Central memory CD8-positive, alpha-beta T cell (primary cell): ENCODE data around the gene PLK3.
A peak's percentile ranks its signal among the peaks of the same experiment; 100 is the strongest.

Source experiments
- ATAC-seq: fragments of 150-1000 bp; cut with Tn5 transposase; replicated peaks from 2 replicates; pipeline ENCODE4 v1.10.0; 2022; ENCODE audit warnings: mild to moderate bottlenecking, moderate FRiP score, moderate number of reproducible peaks; ENCODE audit not compliant: poor library complexity, severe bottlenecking; ENCODE audit errors: extremely low read depth
- DNase-seq, 2 donors: peaks; one replicate each; pipeline ENCODE4 v3.0.0; 2021; ENCODE audit warnings: low spot score in 2 of 2
- H3K27ac Mint-ChIP-seq: one replicate; pipeline ENCODE4 v1.8.0; 2022; ENCODE audit warnings: low read depth, mild to moderate bottlenecking, moderate library complexity, mixed read lengths
- H3K27me3 Mint-ChIP-seq: one replicate; pipeline ENCODE4 v1.8.0; 2022; ENCODE audit warnings: mixed read lengths
- H3K36me3 Mint-ChIP-seq: one replicate; pipeline ENCODE4 v1.8.0; 2022; ENCODE audit warnings: mild to moderate bottlenecking, moderate library complexity, mixed read lengths; ENCODE audit not compliant: insufficient read depth
- H3K4me1 Mint-ChIP-seq: one replicate; pipeline ENCODE4 v1.8.0; 2022; ENCODE audit warnings: mixed read lengths
- H3K4me3 Mint-ChIP-seq: one replicate; pipeline ENCODE4 v1.8.0; 2022; ENCODE audit warnings: mild to moderate bottlenecking, moderate library complexity, mixed read lengths
- H3K9me3 Mint-ChIP-seq: one replicate; pipeline ENCODE4 v1.8.0; 2022; ENCODE audit warnings: mixed read lengths

Gene PLK3

DNA sequence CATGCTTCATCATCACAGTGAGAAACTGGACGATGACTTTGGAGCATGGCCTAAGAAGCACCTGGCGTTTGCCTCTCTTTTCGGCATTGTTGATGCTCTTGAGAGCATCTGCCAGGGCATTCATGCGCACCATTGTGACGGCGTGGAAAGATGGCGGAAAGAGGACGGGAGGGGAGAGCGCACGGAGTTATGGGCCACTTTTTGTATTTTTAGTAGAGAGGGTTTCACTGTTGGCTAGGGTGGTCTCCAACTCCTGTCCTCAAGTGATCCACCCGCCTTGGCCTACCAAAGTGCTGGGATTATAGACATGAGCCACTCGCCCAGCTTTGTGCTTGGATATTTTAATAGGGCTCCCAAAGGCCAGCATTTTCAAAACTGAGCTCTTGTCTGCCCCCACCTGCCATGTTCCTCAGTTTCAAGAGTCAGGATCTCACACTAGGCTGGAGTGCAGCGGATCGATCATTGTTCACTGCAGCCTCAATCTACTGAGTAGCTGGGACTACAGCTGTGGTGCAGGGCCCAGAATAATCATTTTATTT, 19.5 kb upstream of the PLK3 start:
- Mint-ChIP-seq H3K27ac (no peak overlapping the region), H3K4me3 (no peak overlapping the region), H3K36me3 (peaks cover 57% of the 10 kb centered on the region)

GRCh38 chr1:44783697-44784093, 16.5 kb upstream of the PLK3 start:
- ATAC-seq (no peak), DNase-seq (no peak)
- no peaks in the 10 kb centered on the region for H3K27me3 Mint-ChIP-seq
- H3K36me3 Mint-ChIP-seq, result peaks cover 31% of the 10 kb centered on the region
- peaks cover 27% of the 10 kb centered on the region for H3K4me1 Mint-ChIP-seq
- H3K4me3 Mint-ChIP-seq, result peak overlapping the region; percentile 59
- no peaks in the 10 kb centered on the region for H3K9me3 Mint-ChIP-seq
- peak overlapping the region; percentile 53 for H3K27ac Mint-ChIP-seq

More for the DNA sequence above, 19.5 kb upstream of the PLK3 start:
- ATAC-seq (no peak), DNase-seq (no peak)
- Mint-ChIP-seq H3K4me1 (peaks cover 38% of the 10 kb centered on the region), H3K27me3 (no peaks in the 10 kb centered on the region), H3K9me3 (no peaks in the 10 kb centered on the region)

DNA sequence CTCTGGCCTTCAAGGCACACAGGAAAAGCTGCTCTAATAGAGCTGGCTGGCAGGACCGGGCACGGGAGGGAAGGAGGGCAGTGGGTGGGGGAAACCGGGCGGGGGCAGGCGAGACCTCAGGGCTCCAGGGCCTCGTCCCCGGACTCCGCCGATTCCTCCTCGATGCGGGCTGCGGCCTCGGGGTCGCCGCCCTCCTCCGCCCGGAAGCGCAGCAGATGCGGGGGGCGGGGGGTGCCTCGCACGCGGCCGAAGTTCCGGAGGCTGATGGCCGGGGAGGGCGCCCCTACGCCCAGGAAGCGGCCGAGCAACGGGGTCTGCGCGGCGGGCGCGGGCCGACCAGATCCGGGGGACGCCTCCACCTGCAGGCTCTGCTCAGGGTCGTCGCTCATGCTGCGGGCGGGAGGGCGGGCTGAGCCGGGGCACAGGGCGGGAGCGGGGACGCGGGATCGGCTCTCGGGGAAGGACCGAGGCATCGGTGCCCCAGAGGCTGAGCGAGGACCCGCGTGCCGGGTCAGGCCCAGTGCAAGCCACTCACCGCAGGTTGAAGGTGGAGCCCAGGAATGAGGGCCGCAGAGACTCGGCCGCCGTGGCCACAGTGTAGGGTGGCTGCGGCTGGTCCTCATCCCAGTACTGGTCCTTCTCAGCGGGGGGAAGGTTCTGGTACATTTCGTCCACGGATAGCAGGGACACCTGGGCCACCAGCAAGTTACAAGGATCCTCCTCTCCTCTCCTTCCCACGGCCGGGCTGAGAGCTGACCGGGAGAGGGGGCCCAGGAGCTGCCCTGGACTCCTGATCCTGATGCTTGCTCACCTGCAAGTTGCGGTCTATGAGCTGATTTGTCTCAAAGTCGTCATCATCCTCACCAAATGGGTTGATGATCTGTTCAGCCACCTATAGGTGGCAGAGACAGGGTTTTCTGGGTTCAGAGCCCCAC, 15.8 kb upstream of the PLK3 start:
- peak; percentile 25 for ATAC-seq
- Mint-ChIP-seq H3K36me3 (peaks cover 24% of the 10 kb centered on the region), H3K27ac (peak overlapping the region; percentile 87), H3K4me1 (peaks cover 27% of the 10 kb centered on the region), H3K9me3 (no peaks in the 10 kb centered on the region), H3K4me3 (peak overlapping the region; percentile 71), H3K27me3 (no peaks in the 10 kb centered on the region)
- no peak for DNase-seq

DNA sequence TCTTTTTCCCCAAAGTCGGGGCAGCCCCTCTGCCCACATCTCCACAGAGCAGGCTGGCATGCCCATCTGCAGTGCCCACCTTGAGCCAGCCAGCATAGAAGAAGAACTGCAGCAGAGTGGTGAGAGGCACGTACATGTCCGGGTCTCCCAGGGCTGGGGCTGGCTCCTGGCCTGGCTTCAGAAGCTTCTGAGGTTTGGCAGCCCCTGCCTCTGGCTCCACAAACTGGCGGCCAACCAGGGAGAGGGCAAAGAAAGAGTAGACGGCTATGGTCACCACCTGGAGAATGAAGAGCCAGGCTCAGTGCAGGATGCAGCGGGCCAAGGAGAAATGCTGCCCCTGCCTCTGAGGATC, 15.2 kb upstream of the PLK3 start:
- no peaks in the 10 kb centered on the region for H3K27me3 Mint-ChIP-seq
- DNase-seq (no peak), ATAC-seq (no peak)
- H3K27ac Mint-ChIP-seq, result peak overlapping the region; percentile 87
- H3K4me1 Mint-ChIP-seq, result peaks cover 27% of the 10 kb centered on the region
- H3K9me3 Mint-ChIP-seq, result no peaks in the 10 kb centered on the region
- H3K36me3 Mint-ChIP-seq, result peaks cover 20% of the 10 kb centered on the region
- peak overlapping the region; percentile 71 for H3K4me3 Mint-ChIP-seq

DNA sequence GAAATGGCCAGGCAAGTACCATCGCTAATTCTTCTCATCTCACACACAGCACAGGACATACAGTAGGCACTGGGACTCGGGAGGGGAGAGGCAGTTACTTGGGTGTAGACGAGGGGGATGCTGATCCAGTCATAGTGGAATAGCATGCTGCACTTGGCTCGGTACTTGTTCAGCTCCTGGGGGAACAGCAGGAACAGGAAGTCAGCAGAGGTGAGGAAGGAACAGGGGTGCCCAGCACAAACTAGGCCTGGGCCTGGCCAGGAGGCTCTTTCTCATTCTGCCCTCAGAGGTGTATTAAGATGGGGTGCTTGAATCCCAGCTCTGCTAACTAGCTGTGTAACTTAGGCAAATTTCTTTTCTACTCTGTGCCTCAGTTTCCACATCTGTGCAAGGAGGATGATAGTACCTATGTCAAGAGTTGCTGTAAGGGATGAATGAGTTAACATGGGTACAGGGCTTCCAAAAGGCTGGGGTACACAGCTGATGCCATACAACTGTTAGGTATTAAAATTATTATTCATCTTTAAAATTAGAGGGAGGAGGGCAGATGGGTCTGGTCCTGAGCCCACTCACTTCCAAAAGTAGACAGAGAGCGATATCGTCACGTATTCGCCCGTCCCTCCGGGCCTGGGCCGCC, 14.6 kb upstream of the PLK3 start:
- DNase-seq (no peak), ATAC-seq (no peak)
- Mint-ChIP-seq H3K27ac (peak overlapping the region; percentile 87), H3K27me3 (no peaks in the 10 kb centered on the region), H3K4me1 (peaks cover 27% of the 10 kb centered on the region), H3K9me3 (no peaks in the 10 kb centered on the region), H3K4me3 (peak overlapping the region; percentile 71), H3K36me3 (peaks cover 16% of the 10 kb centered on the region)

GRCh38 chr1:44786138-44786840, 13.9 kb upstream of the PLK3 start:
- H3K4me1 Mint-ChIP-seq, result peaks cover 27% of the 10 kb centered on the region
- peaks cover 9% of the 10 kb centered on the region for H3K36me3 Mint-ChIP-seq
- H3K27me3 Mint-ChIP-seq, result no peaks in the 10 kb centered on the region
- no peaks in the 10 kb centered on the region for H3K9me3 Mint-ChIP-seq
- ATAC-seq (peak; percentile 73), DNase-seq (peak; percentile 71 to 78)
- H3K27ac Mint-ChIP-seq, result peak overlapping the region; percentile 87
- H3K4me3 Mint-ChIP-seq, result peak overlapping the region; percentile 71

DNA sequence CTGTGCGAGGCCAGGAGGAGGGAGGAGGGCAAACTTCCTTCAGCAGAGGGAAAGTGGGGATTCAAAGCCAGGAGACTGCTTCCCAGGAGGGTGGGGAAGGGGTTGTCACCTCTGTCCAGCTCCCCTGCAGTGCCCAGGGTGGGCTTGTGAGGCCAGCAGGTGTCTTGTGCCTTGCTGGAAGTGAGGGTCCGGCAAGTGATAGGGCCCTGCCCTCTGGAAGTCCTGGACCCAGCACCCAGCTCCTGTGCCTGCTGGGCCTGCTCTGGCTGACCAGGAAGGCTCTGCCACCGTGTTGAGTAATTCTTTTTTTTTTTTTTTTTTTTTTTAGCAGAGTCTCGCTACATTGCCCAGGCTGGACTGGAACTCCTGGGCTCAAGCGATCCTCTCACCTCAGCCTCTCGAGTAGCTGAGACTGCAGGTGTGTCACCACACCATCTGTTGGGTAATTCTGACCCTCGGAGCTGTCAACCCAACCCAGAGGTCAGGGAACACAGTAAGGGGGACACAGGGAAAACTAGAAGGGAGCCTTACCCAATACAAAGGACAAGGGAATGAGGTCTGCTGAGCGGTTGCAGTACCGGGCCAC, 13.2 kb upstream of the PLK3 start:
- Mint-ChIP-seq H3K9me3 (no peaks in the 10 kb centered on the region), H3K27ac (peak overlapping the region; percentile 87), H3K36me3 (peaks cover 5% of the 10 kb centered on the region), H3K4me3 (peak overlapping the region; percentile 71), H3K27me3 (no peaks in the 10 kb centered on the region), H3K4me1 (peaks cover 27% of the 10 kb centered on the region)
- no peak for ATAC-seq
- no peak for DNase-seq

DNA sequence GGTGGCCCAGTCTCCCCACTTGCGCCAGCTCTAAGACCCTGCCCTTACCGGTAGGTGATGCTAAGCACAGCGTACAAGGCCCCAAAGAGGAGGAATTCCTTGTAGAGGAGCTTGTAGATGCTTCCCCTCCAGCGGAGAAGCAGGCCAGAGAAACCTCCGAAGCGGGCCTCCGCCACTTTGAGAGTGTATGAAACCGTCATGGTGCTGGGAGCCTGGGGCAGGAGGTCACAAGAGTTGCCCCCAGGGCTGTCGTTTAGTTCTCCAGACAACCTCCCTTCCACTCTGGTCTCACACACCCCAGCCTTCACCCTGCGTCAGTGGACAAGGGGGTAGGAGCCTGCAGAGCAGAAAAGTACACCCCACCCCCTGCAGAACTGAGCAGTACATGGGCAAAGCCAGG, 12.7 kb upstream of the PLK3 start:
- ATAC-seq (no peak), DNase-seq (no peak)
- H3K36me3 Mint-ChIP-seq, result peaks cover 5% of the 10 kb centered on the region
- no peaks in the 10 kb centered on the region for H3K9me3 Mint-ChIP-seq
- H3K4me3 Mint-ChIP-seq, result no peak overlapping the region
- no peaks in the 10 kb centered on the region for H3K27me3 Mint-ChIP-seq
- H3K27ac Mint-ChIP-seq, result no peak overlapping the region
- H3K4me1 Mint-ChIP-seq, result peaks cover 27% of the 10 kb centered on the region

DNA sequence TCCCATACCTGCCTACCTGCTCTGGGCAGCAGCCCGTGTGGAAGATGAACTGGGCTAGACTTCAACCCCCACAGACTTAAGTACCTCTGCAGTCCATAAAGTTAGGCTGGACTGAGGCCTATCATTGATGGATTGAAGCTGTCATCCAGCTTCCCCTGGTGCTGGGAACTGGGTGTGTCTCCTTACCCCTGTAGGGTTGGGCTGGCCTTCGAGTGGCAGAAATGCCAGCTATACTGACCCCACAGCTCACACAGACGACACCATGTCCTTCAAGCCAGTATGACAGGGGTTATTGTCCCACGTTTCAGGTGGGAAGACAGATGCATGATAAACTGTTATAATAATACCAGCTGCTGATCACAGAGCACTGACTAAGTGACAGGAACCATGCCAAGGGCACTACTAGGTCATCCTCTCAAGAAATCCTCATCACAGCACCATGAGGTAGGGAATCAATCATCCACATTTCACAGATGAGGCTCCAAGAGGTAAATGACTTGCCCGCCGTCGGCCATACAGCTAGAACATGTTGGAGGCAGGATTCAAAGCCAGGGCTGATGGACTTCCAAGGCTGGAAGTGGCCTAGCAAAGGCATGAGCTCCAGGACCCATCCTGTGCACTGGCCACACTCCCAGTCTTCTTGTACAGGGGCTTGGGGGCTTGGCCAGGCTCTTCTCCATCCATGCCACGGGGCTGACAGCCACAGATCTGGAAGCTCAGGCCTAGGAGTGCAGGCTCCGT, 11.9 kb upstream of the PLK3 start, which contains the start of gene BEST4:
TSS of gene BEST4 (minus strand) at position 51 of the 741 bp plus-strand sequence. CDS start 465 bp downstream, outside the sequence.
- Mint-ChIP-seq H3K9me3 (no peaks in the 10 kb centered on the region), H3K27ac (peak within 1 kb of the TSS; percentile 65), H3K36me3 (peaks cover 5% of the 10 kb centered on the region), H3K4me1 (peaks cover 27% of the 10 kb centered on the region), H3K4me3 (no peak within 1 kb of the TSS), H3K27me3 (no peaks in the 10 kb centered on the region)
- ATAC-seq (no peak), DNase-seq (no peak)

GRCh38 chr1:44790968-44791801, 9.0 kb upstream of the PLK3 start:
- H3K9me3 Mint-ChIP-seq, result no peaks in the 10 kb centered on the region
- no peak for DNase-seq
- H3K27me3 Mint-ChIP-seq, result no peaks in the 10 kb centered on the region
- no peak overlapping the region for H3K27ac Mint-ChIP-seq
- peaks cover 4% of the 10 kb centered on the region for H3K36me3 Mint-ChIP-seq
- no peak for ATAC-seq
- peaks cover 6% of the 10 kb centered on the region for H3K4me1 Mint-ChIP-seq
- no peak overlapping the region for H3K4me3 Mint-ChIP-seq
